ENCODE results near the gene MBD1.

DNA sequence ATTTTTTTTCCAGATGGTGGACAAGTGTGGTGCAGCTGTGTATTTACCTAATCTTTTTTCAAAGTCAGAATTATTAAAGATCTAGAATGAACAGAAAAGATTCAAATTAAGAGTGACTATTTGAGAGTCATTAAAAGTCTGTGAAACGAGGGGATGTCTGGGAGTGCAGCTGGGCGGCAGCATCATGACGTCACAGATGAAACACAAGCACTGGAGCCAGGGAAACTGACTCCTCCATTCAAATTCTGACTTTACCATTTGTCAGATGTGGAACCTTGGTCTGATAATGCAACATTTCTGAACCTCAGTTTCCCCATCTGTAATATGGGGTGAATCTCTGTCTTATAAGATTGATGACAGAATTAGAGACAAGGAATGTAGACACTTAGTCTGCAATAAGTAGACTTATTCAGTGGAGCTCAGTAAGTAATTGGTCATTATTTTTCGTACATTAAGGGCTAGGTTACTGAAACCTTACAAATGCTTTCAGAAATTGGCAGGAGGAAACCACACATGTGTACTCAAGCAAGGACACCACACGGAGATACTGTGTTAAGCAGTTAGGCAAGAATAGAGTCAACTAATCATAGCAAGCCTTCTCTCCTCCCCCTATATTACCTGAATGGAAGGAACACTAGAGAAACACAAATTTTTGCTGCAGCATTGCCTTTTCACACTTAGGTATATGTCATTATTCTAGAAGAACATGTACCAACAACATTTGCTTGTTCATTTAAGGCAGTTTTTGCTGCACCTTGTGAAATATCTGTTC lies 34.0 kb upstream of the MBD1 start:
- TF ChIP-seq, protein P1, sequence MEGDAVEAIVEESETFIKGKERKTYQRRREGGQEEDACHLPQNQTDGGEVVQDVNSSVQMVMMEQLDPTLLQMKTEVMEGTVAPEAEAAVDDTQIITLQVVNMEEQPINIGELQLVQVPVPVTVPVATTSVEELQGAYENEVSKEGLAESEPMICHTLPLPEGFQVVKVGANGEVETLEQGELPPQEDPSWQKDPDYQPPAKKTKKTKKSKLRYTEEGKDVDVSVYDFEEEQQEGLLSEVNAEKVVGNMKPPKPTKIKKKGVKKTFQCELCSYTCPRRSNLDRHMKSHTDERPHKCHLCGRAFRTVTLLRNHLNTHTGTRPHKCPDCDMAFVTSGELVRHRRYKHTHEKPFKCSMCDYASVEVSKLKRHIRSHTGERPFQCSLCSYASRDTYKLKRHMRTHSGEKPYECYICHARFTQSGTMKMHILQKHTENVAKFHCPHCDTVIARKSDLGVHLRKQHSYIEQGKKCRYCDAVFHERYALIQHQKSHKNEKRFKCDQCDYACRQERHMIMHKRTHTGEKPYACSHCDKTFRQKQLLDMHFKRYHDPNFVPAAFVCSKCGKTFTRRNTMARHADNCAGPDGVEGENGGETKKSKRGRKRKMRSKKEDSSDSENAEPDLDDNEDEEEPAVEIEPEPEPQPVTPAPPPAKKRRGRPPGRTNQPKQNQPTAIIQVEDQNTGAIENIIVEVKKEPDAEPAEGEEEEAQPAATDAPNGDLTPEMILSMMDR (IDR thresholded peaks at IDR 0.05; ENCODE audit: low read length), result no peak
- TF ChIP-seq EZH2phosphoT487 (IDR thresholded peaks at IDR 0.05; ENCODE audit: low read length), result no peak
